Middle frontal gyrus (tissue), 1 donor: ENCODE results near the gene TMEM135.
"Not testable (repeated sequence)": the region's sequence is repeated elsewhere in the genome, so short reads cannot be mapped to it uniquely, and the experiment has no call there.

Experiments used
- DNase-seq: peaks from one replicate; pipeline ENCODE4 v3.0.0-alpha.2; 2015; ENCODE audit warnings: low spot score; ENCODE audit errors: extremely low spot score

TMEM135 gene

GRCh38 chr11:87076260-87076783, 38.6 kb downstream of the TMEM135 start:
- DNase-seq: no peak

DNA sequence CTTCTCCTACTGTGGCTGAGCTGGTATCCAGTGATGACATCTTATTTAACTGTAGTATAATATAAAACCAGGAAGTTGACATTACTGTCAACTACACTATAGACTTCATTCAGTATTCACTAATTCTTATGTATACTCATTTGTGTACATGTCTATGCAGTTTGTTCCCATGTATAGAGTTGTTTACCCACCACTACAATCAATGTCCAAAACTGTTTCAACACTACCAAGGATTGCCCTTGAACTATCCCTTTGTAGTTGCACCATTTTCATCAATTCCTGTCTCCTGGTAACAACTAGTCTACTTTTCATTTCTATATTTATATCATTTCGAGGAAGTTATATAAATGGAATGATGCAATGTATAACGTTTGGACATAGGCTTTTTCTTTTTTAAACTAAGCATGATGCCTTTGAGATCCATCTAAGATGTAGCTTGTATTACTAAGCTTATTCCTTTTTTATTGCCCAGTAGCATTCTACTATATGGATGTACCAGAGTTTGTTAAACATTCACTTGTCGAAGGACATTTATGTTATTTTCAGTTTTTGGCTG, 39.2 kb downstream of the TMEM135 start:
- DNase-seq: no peak

- no peak for DNase-seq
Observed at GRCh38 chr11:87081358-87081757, 43.6 kb downstream of the TMEM135 start.

DNA sequence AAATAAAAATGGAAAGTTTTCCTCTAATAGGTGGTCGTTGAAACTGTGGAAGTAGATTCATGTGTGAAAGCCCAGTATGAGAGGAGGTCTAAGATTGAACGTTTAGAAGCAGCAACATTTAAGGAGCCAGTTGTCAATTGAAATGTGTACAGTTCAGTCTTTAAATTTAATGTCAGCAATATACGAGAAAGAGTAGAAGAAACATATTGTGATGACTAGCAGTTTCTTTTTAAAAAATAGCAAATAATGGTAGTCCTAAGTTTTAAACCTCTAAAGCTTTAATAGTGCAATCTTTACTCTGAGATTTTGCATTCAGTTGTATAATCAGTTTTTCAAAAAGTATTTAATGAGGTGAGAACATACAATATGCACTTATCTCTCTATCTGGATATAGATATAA, 44.9 kb downstream of the TMEM135 start:
- DNase-seq: no peak

GRCh38 chr11:87083029-87083428, 45.3 kb downstream of the TMEM135 start:
- DNase-seq: no peak

GRCh38 chr11:87092159-87092558, 54.4 kb downstream of the TMEM135 start:
- DNase-seq: no peak

DNA sequence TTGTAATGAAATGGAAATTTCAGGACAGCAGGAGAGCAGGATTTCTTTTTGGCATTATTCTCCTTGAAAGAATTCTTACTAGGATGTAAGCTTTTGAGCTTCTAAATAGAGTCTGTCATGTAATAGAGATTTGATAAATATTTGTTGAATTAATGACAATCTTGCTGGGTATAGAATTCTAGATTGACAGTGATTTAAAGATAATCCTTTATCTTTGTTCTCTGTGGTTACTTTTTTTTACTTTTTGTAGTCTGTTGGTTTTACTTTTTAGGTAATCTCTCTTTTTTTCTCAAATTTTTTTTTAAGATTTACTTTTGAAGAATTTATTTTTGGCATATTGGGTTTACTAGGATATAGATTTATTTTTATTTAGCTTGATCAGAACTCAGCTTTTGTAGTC, 54.8 kb downstream of the TMEM135 start:
- no peak for DNase-seq

DNA sequence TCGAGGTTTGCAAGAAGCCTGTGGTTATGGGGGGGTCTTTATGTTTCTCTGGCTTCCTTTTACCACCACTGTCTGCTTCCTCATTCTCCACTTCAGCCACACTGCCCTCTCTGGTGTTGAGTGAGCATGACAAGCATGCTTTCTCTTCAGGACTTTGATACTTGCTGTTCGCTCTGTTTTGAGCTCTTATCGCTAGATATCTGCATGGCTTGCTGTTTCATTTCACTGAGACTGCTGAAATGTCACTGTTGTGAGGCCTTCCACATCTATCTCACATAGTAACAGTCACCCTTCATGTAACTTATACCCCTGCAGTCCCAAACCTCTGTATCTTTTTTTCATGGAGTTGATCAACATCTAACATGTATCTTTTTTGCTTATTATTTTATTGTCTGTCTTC, 59.8 kb downstream of the TMEM135 start:
- no peak for DNase-seq

DNA sequence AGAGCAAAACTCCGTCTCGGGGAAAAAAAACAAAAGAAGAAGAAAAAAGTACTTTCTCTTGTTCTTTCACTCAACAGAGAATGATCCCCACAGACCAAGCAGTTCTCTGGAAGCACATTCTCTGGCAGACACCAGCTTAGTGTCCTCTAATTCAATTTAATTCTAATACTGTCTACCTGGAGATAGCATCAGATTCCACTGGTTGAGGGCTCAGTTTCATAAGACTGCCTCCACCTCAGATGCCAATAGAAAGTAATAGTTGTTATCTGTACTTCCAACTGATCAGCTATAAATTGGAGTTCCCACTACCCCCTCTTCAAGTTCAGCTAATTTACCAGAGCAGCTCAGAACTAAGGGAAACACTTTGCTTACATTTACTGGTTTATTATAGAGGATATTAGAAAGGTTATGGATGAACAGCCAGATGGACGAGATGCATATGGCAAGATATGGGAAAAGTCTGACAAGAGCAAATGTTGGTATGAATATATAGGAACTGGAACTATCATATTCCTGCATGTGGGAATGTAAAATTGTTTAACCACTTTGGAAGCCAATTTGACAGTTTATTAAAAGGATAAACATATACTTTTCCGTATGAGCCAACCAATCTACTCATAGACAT, 64.3 kb downstream of the TMEM135 start:
- DNase-seq: no peak

DNA sequence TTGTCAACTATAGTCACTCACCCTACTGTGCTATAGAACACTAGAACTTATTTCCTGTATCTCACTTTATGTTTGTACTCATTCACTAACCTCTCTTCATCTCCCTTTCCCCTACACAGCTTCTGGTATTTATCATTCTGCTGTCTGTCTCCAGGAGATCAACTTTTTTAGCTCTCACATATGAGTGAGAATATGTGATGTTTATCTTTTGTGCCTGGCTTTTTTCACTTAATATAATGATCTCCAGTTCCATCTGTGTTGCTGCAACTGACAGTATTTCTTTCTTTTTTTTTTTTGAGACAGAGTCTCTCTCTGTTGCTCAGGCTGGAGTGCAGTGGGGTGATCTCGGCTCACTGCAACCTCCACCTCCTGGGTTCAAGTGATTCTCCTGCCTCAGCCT, 68.1 kb downstream of the TMEM135 start:
- not testable (repeated sequence) for DNase-seq

DNA sequence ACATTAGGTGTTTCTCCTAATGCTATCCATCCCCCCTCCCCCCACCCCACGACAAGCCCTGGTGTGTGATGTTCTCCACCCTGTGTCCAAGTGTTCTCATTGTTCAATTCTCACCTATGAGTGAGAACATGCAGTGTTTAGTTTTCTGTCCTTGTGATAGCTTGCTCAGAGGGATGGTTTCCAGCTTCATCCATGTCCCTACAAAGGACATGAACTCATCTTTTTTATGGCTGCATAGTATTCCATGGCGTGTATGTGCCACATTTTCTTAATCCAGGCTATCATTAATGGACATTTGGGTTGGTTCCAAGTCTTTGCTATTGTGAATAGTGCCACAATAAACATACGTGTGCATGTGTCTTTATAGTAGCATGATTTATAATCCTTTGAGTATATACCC, 69.6 kb downstream of the TMEM135 start:
- not testable (repeated sequence) for DNase-seq

DNA sequence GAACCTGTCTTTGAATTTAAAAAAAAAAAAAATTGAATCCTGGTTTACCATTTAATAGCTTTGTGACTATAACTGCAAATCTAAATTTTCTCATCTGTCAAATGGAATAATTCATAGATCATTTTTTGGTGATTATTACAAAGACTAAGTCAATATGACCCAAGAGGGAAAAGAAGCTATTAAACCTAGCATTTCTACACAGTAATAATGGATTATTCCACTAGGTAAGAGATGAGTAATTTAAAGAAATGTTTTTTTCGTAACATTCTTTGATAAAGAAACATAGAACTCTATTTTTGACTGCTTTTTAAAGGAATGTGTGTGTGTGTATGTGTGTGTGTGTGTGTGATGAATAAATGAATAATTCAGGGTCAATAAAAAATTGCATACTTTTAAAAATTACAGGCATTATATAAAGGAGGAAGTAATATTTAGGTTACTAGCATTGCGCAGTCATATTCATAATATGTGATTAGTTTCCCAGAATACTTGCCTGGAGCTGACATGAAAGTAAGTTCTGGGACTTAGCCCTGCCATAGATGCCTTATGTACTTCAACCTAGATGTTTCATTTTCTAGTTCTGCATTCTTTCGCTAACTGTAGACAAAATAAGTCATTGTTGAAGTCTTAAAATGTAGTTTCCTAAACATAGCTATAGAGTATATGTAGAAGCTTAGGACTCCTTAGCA, 72.9 kb downstream of the TMEM135 start:
- DNase-seq: no peak

DNA sequence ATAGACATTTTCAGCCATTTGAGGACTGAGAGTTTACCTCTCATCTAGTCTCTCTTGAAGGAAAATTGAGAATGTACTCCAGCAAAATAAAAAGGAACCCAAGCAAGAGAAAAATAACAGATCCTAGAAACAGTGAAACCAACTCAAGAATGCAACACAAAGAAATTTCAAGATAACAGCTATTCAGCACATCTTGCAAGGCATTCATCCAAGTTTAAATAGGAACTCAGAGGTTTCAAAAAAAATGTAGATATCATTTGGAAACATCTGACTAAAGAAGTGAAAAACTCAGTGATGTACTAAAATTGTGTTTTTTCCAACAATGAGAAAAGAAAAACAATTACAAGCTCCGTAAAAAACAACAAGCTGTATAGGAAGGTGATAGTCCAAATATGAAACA, 76.4 kb downstream of the TMEM135 start:
- peak; percentile 17 for DNase-seq

DNA sequence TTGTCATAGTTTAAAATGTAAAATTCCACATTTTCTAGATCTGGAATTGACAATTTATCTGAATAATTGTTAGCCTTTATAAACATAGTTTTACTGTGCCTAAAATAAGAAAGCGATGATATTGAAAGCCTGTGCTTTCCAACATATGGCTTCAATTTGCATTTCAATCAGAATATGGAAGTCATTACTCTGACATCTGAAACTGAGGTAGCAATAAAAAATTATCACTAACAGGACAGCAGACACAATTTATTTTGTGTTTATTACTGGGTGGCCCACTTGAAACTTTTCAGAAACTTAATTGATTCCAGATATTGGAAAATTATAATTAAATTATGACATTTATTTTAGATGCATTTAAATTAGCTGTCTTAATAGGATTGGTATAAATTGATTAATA, 78.5 kb downstream of the TMEM135 start:
- DNase-seq: no peak

DNA sequence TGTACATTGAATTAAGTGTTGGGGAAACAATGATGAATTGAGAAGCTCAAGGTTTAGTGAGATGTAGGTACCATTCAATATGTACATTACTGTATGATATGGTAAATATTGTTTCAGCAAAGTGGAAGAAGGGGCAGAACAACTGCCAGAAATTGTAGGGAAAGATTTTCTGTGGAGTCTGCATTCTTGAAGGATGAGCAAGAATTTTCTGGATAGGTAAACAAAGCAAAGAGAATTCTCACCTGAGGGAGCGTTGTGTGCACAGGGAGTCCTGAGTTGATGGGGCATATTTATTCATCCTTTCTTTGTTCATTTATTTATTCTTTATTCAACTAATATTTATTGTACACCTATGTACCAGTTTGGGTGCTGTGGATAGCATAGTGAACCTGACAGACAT, 83.2 kb downstream of the TMEM135 start:
- DNase-seq: no peak

DNA sequence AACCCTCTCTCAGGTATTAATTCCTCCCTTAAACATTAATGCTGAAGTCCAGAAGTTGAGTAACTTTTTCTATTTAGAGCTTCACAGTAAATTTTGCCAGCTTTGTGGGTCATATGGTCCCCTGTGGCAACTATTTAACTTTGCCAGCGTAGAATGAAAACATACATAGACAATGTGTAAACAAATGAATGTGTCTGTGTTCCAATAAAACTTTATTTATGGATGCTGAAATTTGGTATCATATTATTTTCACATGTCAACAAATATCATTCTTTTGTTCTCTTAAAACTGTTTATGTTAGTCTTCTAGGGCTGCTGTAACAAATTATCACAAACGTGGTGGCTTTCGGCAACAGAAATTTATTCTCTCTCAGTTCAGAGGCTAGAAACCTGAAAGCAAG, 85.1 kb downstream of the TMEM135 start:
- no peak for DNase-seq

GRCh38 chr11:87125257-87125656, 87.5 kb downstream of the TMEM135 start:
- no peak for DNase-seq

DNA sequence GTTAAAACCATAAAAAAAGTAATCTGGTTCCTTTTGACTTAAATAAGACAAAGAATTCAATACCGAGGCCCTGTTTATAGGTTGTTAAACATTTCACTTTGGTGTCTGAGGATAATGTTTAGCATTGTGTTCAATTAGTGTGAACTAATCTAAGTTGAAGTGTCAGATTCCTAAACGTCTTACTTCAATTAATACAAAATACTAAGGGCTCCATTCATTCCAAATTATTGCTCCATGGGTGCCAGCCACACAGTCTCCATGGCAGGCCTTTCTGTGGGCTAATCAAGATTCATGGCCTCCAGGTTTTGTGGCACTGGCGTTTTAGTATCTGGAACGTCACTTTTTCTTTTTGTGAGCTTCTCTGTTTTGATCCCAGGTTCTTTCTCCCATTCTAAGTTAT, 89.4 kb downstream of the TMEM135 start:
- DNase-seq: no peak

- no peak for DNase-seq
Observed at GRCh38 chr11:87128372-87128771, 90.6 kb downstream of the TMEM135 start.

- DNase-seq: no peak
Observed at GRCh38 chr11:87134524-87135106, 96.9 kb downstream of the TMEM135 start.

- DNase-seq: no peak
Observed at GRCh38 chr11:87136236-87136635, 98.5 kb downstream of the TMEM135 start.

DNA sequence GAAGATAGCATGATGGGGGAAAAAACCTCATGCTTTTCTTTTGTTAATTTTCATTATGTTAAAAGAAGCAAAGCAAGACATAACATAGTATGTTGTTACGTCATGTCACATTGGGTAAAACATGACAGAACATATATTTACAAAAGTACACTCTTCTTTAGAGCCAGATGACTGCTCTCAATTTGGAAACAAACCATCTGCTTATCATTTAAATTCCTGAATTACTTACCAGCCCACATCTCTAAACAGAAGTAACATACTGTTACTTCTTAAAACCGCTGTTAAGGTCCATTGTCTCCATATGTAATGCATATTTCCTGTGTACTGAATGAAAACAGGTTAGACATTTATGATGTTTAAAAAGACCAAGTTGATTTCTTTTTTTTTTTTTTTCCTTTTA, 100.0 kb downstream of the TMEM135 start:
- no peak for DNase-seq
